ENCODE data around the gene MACC1. TPM values are rescaled to one million over a fixed set of nuclear protein-coding genes. Genes with fewer than 3 reads are reported as not detected.
"Not testable (repeated sequence)": the region's sequence is repeated elsewhere in the genome, so short reads cannot be mapped to it uniquely, and the experiment has no call there.

The MACC1 gene
- total RNA-seq, 1 experiment from 2014 or later: 190 TPM

GRCh38 chr7:20214132-20214531 lies 3.1 kb downstream of the MACC1 start:
- peaks cover 4% of the 10 kb centered on the region for H3K9me3 Mint-ChIP-seq (ENCODE audit: low read depth, unreplicated experiment)
- intact Hi-C loops (cut with micrococcal nuclease; ENCODE audit: unreplicated experiment): no loop called here
- H3K4me1 Mint-ChIP-seq (ENCODE audit: low read depth, unreplicated experiment): peaks cover 53% of the 10 kb centered on the region
- H3K4me3 Mint-ChIP-seq (ENCODE audit: low read depth, unreplicated experiment): peak overlapping the region; percentile 73
- no peaks in the 10 kb centered on the region for H3K27me3 Mint-ChIP-seq (ENCODE audit: unreplicated experiment)
- peak overlapping the region; percentile 95 for H3K27ac Mint-ChIP-seq (ENCODE audit: unreplicated experiment)
- H3K36me3 Mint-ChIP-seq (ENCODE audit: insufficient read depth, unreplicated experiment): peaks cover 80% of the 10 kb centered on the region
- no peak for TF ChIP-seq CTCF (IDR thresholded peaks at IDR 0.05; ENCODE audit: unreplicated experiment)
- BruUV-seq (replicated peaks): no TSS peak
- CTCF ChIA-PET: interaction anchor here (0.9 to 1.0 kb wide), 2 partner anchors 15 to 384 kb away, joined by 3 to 4 read pairs; no protein-coding TSS in a partner anchor
- DNase-seq: no peak

- DNase-seq: no peak
- peaks cover 4% of the 10 kb centered on the region for H3K9me3 Mint-ChIP-seq (ENCODE audit: low read depth, unreplicated experiment)
- CTCF ChIA-PET: interaction anchor here (1.0 kb wide), 1 partner anchor 15 kb away, joined by 4 read pairs; no protein-coding TSS in a partner anchor
- no peaks in the 10 kb centered on the region for H3K27me3 Mint-ChIP-seq (ENCODE audit: unreplicated experiment)
- H3K27ac Mint-ChIP-seq (ENCODE audit: unreplicated experiment): peak overlapping the region; percentile 95
- intact Hi-C loops (cut with micrococcal nuclease; ENCODE audit: unreplicated experiment): loop anchor here (2.0 kb wide), 1 partner anchor 255 kb away; no protein-coding TSS in a partner anchor
- no peak for TF ChIP-seq CTCF (IDR thresholded peaks at IDR 0.05; ENCODE audit: unreplicated experiment)
- H3K36me3 Mint-ChIP-seq (ENCODE audit: insufficient read depth, unreplicated experiment): peaks cover 87% of the 10 kb centered on the region
- H3K4me3 Mint-ChIP-seq (ENCODE audit: low read depth, unreplicated experiment): peak overlapping the region; percentile 73
- H3K4me1 Mint-ChIP-seq (ENCODE audit: low read depth, unreplicated experiment): peaks cover 46% of the 10 kb centered on the region
- no TSS peak for BruUV-seq (replicated peaks)
These were observed 3.8 kb downstream of the MACC1 start for GRCh38 chr7:20213378-20213777.

GRCh38 chr7:20211376-20211775 lies 5.8 kb downstream of the MACC1 start:
- intact Hi-C loops (cut with micrococcal nuclease; ENCODE audit: unreplicated experiment): no loop called here
- Mint-ChIP-seq H3K4me1 (ENCODE audit: low read depth, unreplicated experiment) (peaks cover 53% of the 10 kb centered on the region), H3K4me3 (ENCODE audit: low read depth, unreplicated experiment) (no peak overlapping the region), H3K36me3 (ENCODE audit: insufficient read depth, unreplicated experiment) (peaks cover 87% of the 10 kb centered on the region), H3K27ac (ENCODE audit: unreplicated experiment) (no peak overlapping the region), H3K9me3 (ENCODE audit: low read depth, unreplicated experiment) (peaks cover 12% of the 10 kb centered on the region), H3K27me3 (ENCODE audit: unreplicated experiment) (no peaks in the 10 kb centered on the region)
- no peak for DNase-seq
- BruUV-seq (replicated peaks): no TSS peak
- CTCF ChIA-PET: interaction anchor here (1.0 kb wide), 1 partner anchor 12 kb away, joined by 4 read pairs; no protein-coding TSS in a partner anchor
- no peak for TF ChIP-seq CTCF (IDR thresholded peaks at IDR 0.05; ENCODE audit: unreplicated experiment)

- no peak for DNase-seq
- CTCF ChIA-PET: no interaction called here
- TF ChIP-seq CTCF (IDR thresholded peaks at IDR 0.05; ENCODE audit: unreplicated experiment): no peak
- intact Hi-C loops (cut with micrococcal nuclease; ENCODE audit: unreplicated experiment): no loop called here
- H3K9me3 Mint-ChIP-seq (ENCODE audit: low read depth, unreplicated experiment): peaks cover 17% of the 10 kb centered on the region
- H3K4me3 Mint-ChIP-seq (ENCODE audit: low read depth, unreplicated experiment): no peak overlapping the region
- peak overlapping the region; percentile 74 for H3K27ac Mint-ChIP-seq (ENCODE audit: unreplicated experiment)
- no peaks in the 10 kb centered on the region for H3K27me3 Mint-ChIP-seq (ENCODE audit: unreplicated experiment)
- peaks cover 79% of the 10 kb centered on the region for H3K36me3 Mint-ChIP-seq (ENCODE audit: insufficient read depth, unreplicated experiment)
- BruUV-seq (replicated peaks): no TSS peak
- H3K4me1 Mint-ChIP-seq (ENCODE audit: low read depth, unreplicated experiment): peaks cover 52% of the 10 kb centered on the region
These were observed 8.4 kb downstream of the MACC1 start for GRCh38 chr7:20208651-20209307.

GRCh38 chr7:20207811-20208210 lies 9.4 kb downstream of the MACC1 start:
- BruUV-seq (replicated peaks); CTCF ChIA-PET; H3K27me3 Mint-ChIP-seq (ENCODE audit: unreplicated experiment); DNase-seq; intact Hi-C loops (cut with micrococcal nuclease; ENCODE audit: unreplicated experiment): not testable (repeated sequence)
- peak overlapping the region; percentile 10 for H3K4me3 Mint-ChIP-seq (ENCODE audit: low read depth, unreplicated experiment)
- H3K36me3 Mint-ChIP-seq (ENCODE audit: insufficient read depth, unreplicated experiment): peaks cover 80% of the 10 kb centered on the region
- peaks cover 17% of the 10 kb centered on the region for H3K9me3 Mint-ChIP-seq (ENCODE audit: low read depth, unreplicated experiment)
- H3K4me1 Mint-ChIP-seq (ENCODE audit: low read depth, unreplicated experiment): peaks cover 53% of the 10 kb centered on the region
- H3K27ac Mint-ChIP-seq (ENCODE audit: unreplicated experiment): peak overlapping the region; percentile 74
